H9 (cell line): ENCODE measurements around the gene PRKCB. TPM values are rescaled to one million over a fixed set of nuclear protein-coding genes. Genes with fewer than 3 reads are reported as not detected.

Experiments
- DNase-seq: peaks from one replicate; pipeline ENCODE4 v3.0.0-alpha.2; 2017
- H2AFZ ChIP-seq: one replicate; pipeline ENCODE4 v1.6.1; 2013; ENCODE audit warnings: mild to moderate bottlenecking, low read length, control low read depth, moderate library complexity
- H2AK5ac ChIP-seq: 2 replicates; pipeline ENCODE4 v1.6.1; 2013; ENCODE audit warnings: low read length, control low read depth, mixed read lengths; ENCODE audit not compliant: insufficient read length
- H2BK120ac ChIP-seq: one replicate; pipeline ENCODE4 v1.6.1; 2013; ENCODE audit warnings: low read depth, mild to moderate bottlenecking, low read length, control low read depth, inconsistent platforms; ENCODE audit not compliant: poor library complexity, severe bottlenecking
- H2BK12ac ChIP-seq: 2 replicates; pipeline ENCODE4 v1.6.1; 2013; ENCODE audit warnings: low read length, control low read depth, mixed read lengths, low read depth; ENCODE audit not compliant: insufficient read length
- H2BK15ac ChIP-seq: 2 replicates; pipeline ENCODE4 v1.6.1; 2013; ENCODE audit warnings: low read depth, low read length, control low read depth
- H2BK20ac ChIP-seq: one replicate; pipeline ENCODE4 v1.6.1; 2013; ENCODE audit warnings: low read depth, mild to moderate bottlenecking, low read length, control low read depth, inconsistent platforms; ENCODE audit not compliant: poor library complexity, severe bottlenecking
- H2BK5ac ChIP-seq: 2 replicates; pipeline ENCODE4 v1.6.1; 2013; ENCODE audit warnings: low read length, control low read depth, mixed read lengths; ENCODE audit not compliant: insufficient read length
- H3K14ac ChIP-seq: 2 replicates; pipeline ENCODE4 v1.6.1; 2013; ENCODE audit warnings: low read length, control low read depth; ENCODE audit not compliant: insufficient read depth
- H3K18ac ChIP-seq: 2 replicates; pipeline ENCODE4 v1.6.1; 2013; ENCODE audit warnings: low read depth, mild to moderate bottlenecking, mixed read lengths, low read length, control low read depth; ENCODE audit not compliant: insufficient read length
- H3K23ac ChIP-seq: 2 replicates; pipeline ENCODE4 v1.6.1; 2013; ENCODE audit warnings: low read length, control low read depth, mixed read lengths, low read depth; ENCODE audit not compliant: insufficient read length
- H3K23me2 ChIP-seq: 2 replicates; pipeline ENCODE4 v1.6.1; 2013; ENCODE audit warnings: low read depth, mild to moderate bottlenecking, mixed read lengths, low read length, control low read depth; ENCODE audit not compliant: insufficient read length, poor library complexity, severe bottlenecking
- H3K27ac ChIP-seq: 2 replicates; pipeline ENCODE4 v1.5.1; 2013; ENCODE audit warnings: low read length, control low read depth, mixed read lengths, low read depth; ENCODE audit not compliant: insufficient read length
- H3K27me3 ChIP-seq: 2 replicates; pipeline ENCODE4 v1.6.1; 2013; ENCODE audit warnings: low read length, control low read depth, inconsistent platforms; ENCODE audit not compliant: insufficient read depth
- H3K4ac ChIP-seq: 2 replicates; pipeline ENCODE4 v1.6.1; 2013; ENCODE audit warnings: low read depth, mild to moderate bottlenecking, control low read depth, inconsistent platforms, low read length, moderate library complexity
- H3K4me1 ChIP-seq: 2 replicates; pipeline ENCODE4 v1.6.1; 2013; ENCODE audit warnings: low read length, control low read depth, inconsistent platforms; ENCODE audit not compliant: insufficient read depth
- H3K4me2 ChIP-seq: 2 replicates; pipeline ENCODE4 v1.6.1; 2013; ENCODE audit warnings: low read length, control low read depth, mixed read lengths; ENCODE audit not compliant: insufficient read length, insufficient read depth
- H3K56ac ChIP-seq: 2 replicates; pipeline ENCODE4 v1.6.1; 2013; ENCODE audit warnings: low read depth, mild to moderate bottlenecking, mixed read lengths, low read length, control low read depth; ENCODE audit not compliant: insufficient read length
- H3K79me1 ChIP-seq: 2 replicates; pipeline ENCODE4 v1.6.1; 2013; ENCODE audit warnings: low read depth, mild to moderate bottlenecking, moderate library complexity, low read length, control low read depth, inconsistent platforms; ENCODE audit not compliant: insufficient read depth, poor library complexity, severe bottlenecking
- H3K79me2 ChIP-seq: 2 replicates; pipeline ENCODE4 v1.6.1; 2013; ENCODE audit warnings: low read length, control low read depth, inconsistent platforms; ENCODE audit not compliant: insufficient read depth
- H3K9ac ChIP-seq: 2 replicates; pipeline ENCODE4 v1.6.1; 2013; ENCODE audit warnings: low read length, control low read depth, mixed read lengths; ENCODE audit not compliant: insufficient read length; ENCODE audit errors: extremely low read depth
- H3K9me3 ChIP-seq: one replicate; pipeline ENCODE4 v1.6.1; 2013; ENCODE audit warnings: low read depth, low read length, inconsistent platforms; ENCODE audit not compliant: control insufficient read depth
- H3T11ph ChIP-seq: one replicate; pipeline ENCODE4 v1.6.1; 2013; ENCODE audit warnings: mild to moderate bottlenecking, low read length, control low read depth, inconsistent platforms
- H4K20me1 ChIP-seq: one replicate; pipeline ENCODE4 v1.6.1; 2013; ENCODE audit not compliant: control insufficient read depth, insufficient read length, insufficient read depth
- H4K5ac ChIP-seq: 2 replicates; pipeline ENCODE4 v1.6.1; 2013; ENCODE audit warnings: low read depth, mild to moderate bottlenecking, mixed read lengths, low read length, control low read depth; ENCODE audit not compliant: insufficient read length
- H4K8ac ChIP-seq: replicated peaks from 2 replicates; pipeline ENCODE4 v1.6.1; 2013; ENCODE audit warnings: low read length, control low read depth, mixed read lengths, low read depth; ENCODE audit not compliant: insufficient read length
- H4K91ac ChIP-seq: 2 replicates; pipeline ENCODE4 v1.6.1; 2013; ENCODE audit warnings: low read depth, mild to moderate bottlenecking, moderate library complexity, mixed read lengths, low read length, control low read depth; ENCODE audit not compliant: insufficient read length
- H3K27ac Mint-ChIP-seq, 3 experiments: 2 replicates in 2 of 3; 3 replicates in 1 of 3; pipeline ENCODE4 v1.8.0; 2020 to 2021; ENCODE audit warnings: mixed read lengths in 3 of 3, mild to moderate bottlenecking in 1 of 3, moderate library complexity in 1 of 3
- H3K27me3 Mint-ChIP-seq: 2 replicates; pipeline ENCODE4 v1.8.0; 2021; ENCODE audit warnings: low read depth, mild to moderate bottlenecking, moderate library complexity, mixed read lengths
- H3K36me3 Mint-ChIP-seq, 3 experiments: 2 replicates in 2 of 3; 3 replicates in 1 of 3; pipeline ENCODE4 v1.8.0; 2020 to 2021; ENCODE audit warnings: low read depth in 3 of 3, mixed read lengths in 3 of 3; ENCODE audit not compliant: insufficient read depth in 1 of 3
- H3K4me1 Mint-ChIP-seq, 2 experiments: 2 replicates each; pipeline ENCODE4 v1.8.0; 2020; ENCODE audit warnings: mixed read lengths in 2 of 2
- H3K4me3 Mint-ChIP-seq, 2 experiments: 2 replicates in 1 of 2; 3 replicates in 1 of 2; pipeline ENCODE4 v1.8.0; 2020 to 2021; ENCODE audit warnings: mild to moderate bottlenecking in 2 of 2, mixed read lengths in 2 of 2, moderate library complexity in 1 of 2
- H3K9me3 Mint-ChIP-seq, 2 experiments: 2 replicates in 1 of 2; 3 replicates in 1 of 2; pipeline ENCODE4 v1.8.0; 2020; ENCODE audit warnings: mild to moderate bottlenecking in 2 of 2, mixed read lengths in 2 of 2, moderate library complexity in 1 of 2
- WGBS: extraction: QIAGEN DNeasy Blood & Tissue Kit; methylation state at CpG from one replicate; pipeline ENCODE4 v1.1.7; 2013; ENCODE audit warnings: missing lambda C conversion rate, low lambda C conversion rate, mixed read lengths; ENCODE audit not compliant: insufficient read length; ENCODE audit errors: extremely low coverage; 5-methylcytosine and 5-hydroxymethylcytosine counted together
- total RNA-seq: library from RNA; stranded (reverse); gene quantifications from 2 replicates; pipeline ENCODE4 v1.2.1, GENCODE V29; 2021
- TF ChIP-seq, protein P1 (sequence below): fragments of 200-600 bp; sonication (generic); conservative IDR thresholded peaks from 3 replicates; pipeline ENCODE4 v1.8.0; 2021; ENCODE audit warnings: antibody characterized with exemption, mild to moderate bottlenecking

Gene PRKCB
- total RNA-seq, 1 experiment from 2014 or later = 7.0 TPM

DNA sequence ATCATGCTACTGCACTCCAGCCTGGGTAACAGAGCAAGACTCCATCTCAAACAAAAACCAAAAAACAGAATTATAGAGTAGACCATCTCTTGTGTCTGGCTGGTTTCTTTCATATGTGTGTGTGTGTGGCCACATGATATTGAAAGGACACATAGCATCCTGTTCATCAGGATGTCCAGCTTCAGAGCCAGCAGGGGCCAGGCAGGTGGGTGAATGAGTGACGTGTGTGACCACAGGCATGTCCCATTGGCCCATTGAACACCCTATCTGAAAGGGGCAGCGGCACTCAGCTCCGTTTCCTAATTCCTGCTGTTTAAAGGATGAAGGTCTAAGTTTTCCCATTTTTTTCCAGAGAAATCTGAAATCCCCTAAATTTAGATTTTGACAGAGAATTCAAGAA, 174.2 kb downstream of the PRKCB start:
- WGBS = no CpG with 5 or more reads among the region's 3 CpGs
- Histone ChIP-seq H3K9me3 (no peaks in the 10 kb centered on the region), H3K9ac (no peak overlapping the region), H3K23me2 (no peaks in the 10 kb centered on the region), H3K27ac (no peak overlapping the region), H3K56ac (no peak overlapping the region), H3K18ac (no peak overlapping the region), H2BK12ac (no peak overlapping the region), H4K91ac (no peak overlapping the region), H3K79me2 (no peaks in the 10 kb centered on the region), H4K8ac (no peak overlapping the region), H3K4me2 (no peak overlapping the region), H2BK5ac (no peak overlapping the region), H3T11ph (no peak overlapping the region), H4K5ac (no peak overlapping the region), H3K14ac (no peak overlapping the region), H3K4me1 (no peaks in the 10 kb centered on the region), H2AK5ac (no peak overlapping the region), H3K4ac (no peak overlapping the region), H3K79me1 (no peaks in the 10 kb centered on the region), H4K20me1 (no peaks in the 10 kb centered on the region), H2BK15ac (no peak overlapping the region), H2BK20ac (no peak overlapping the region), H3K27me3 (no peaks in the 10 kb centered on the region), H2BK120ac (no peak overlapping the region), H3K23ac (no peak overlapping the region), H2AFZ (no peak overlapping the region)
- Mint-ChIP-seq H3K27me3 (peaks cover 4% of the 10 kb centered on the region), H3K27ac (no peak overlapping the region; a peak in 1 of 7 replicates), H3K9me3 (no peaks in the 10 kb centered on the region), H3K4me1 (peaks cover 6 to 13% of the 10 kb centered on the region in 2 experiments), H3K36me3 (no peaks in the 10 kb centered on the region), H3K4me3 (no peak overlapping the region)
- DNase-seq = no peak
- TF ChIP-seq, protein P1, sequence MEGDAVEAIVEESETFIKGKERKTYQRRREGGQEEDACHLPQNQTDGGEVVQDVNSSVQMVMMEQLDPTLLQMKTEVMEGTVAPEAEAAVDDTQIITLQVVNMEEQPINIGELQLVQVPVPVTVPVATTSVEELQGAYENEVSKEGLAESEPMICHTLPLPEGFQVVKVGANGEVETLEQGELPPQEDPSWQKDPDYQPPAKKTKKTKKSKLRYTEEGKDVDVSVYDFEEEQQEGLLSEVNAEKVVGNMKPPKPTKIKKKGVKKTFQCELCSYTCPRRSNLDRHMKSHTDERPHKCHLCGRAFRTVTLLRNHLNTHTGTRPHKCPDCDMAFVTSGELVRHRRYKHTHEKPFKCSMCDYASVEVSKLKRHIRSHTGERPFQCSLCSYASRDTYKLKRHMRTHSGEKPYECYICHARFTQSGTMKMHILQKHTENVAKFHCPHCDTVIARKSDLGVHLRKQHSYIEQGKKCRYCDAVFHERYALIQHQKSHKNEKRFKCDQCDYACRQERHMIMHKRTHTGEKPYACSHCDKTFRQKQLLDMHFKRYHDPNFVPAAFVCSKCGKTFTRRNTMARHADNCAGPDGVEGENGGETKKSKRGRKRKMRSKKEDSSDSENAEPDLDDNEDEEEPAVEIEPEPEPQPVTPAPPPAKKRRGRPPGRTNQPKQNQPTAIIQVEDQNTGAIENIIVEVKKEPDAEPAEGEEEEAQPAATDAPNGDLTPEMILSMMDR = no peak
